GM18498 (cell line): Measurements from ENCODE around the gene SP140.

Experiments used
- ATAC-seq: cut with Tn5 transposase; IDR thresholded peaks from one replicate; pipeline ENCODE4 v1.9.1; 2021; ENCODE audit warnings: mild to moderate bottlenecking, moderate library complexity; ENCODE audit not compliant: unreplicated experiment

SP140 gene

DNA sequence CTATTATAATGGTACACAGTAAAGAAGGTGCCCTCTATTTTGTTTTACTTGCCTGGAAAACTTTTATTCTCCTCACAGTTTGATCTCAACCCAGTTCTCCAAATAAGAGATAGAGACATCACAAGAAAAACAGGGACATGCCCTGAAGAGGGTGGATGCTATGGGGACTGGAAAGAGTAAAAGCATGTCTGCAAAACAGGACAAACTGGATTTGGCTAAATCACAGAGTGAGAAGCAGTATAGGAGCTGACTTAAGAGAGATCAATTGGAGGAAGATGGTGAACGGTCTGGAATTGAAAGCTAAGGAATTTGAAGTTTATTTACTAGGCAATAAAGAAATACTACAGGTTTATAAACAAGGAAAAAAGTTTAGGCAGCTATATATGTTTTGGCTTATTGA is 134.5 kb downstream of the SP140 start:
- no peak for ATAC-seq

DNA sequence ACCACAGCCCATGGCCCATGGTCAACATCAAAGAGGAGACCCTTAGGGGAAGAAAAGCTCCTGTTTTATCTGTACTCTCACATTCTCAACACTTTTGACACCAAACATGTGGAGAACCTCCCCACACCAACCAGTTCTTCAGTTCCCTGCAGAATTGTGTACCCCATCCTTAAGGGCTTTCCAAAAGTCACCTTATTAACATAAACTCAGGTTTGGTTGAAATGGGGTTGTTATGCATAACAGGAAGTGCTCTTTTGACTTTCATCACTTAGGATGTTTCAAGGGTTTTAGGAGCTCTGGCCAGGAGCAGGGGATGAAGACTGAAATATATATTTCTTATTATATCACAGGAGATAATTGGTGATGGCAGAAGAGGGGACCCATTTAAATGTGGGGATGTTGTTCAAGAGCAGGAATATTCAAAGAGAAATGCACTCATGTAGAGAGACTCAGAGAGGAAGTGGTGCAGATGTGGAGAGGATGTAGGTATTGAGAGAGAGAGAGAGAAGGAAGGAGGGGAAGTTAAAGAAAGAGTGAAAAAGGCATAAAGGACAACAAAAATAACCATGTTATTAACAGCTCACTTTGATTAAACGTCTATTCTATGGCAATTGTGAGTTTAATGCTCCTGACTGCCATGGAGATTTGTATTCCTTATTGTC is 136.6 kb downstream of the SP140 start:
- no peak for ATAC-seq
